HFF-Myc (cell line): ENCODE data around the gene CRNKL1.
"Not testable (repeated sequence)": the region's sequence is repeated elsewhere in the genome, so short reads cannot be mapped to it uniquely, and the experiment has no call there.

ENCODE experiments used
- DNase-seq: peaks from one replicate; pipeline ENCODE4 v3.0.0-alpha.2; 2011; ENCODE audit warnings: low read depth; ENCODE audit errors: extremely low read depth
- H3K4me3 ChIP-seq: replicated peaks from 2 replicates; pipeline ENCODE4 v1.5.1; 2011; ENCODE audit warnings: low read depth, mild to moderate bottlenecking, control low read depth, low read length
- TF ChIP-seq, protein P1 (sequence below): IDR thresholded peaks from 2 replicates; pipeline ENCODE4 v1.5.1; 2012; ENCODE audit warnings: mild to moderate bottlenecking, low read depth, low read length, control low read depth; ENCODE audit errors: missing control alignments

The CRNKL1 gene

GRCh38 chr20:20014659-20015058, 37.6 kb downstream of the CRNKL1 start:
- no peak for DNase-seq
- TF ChIP-seq, protein P1, sequence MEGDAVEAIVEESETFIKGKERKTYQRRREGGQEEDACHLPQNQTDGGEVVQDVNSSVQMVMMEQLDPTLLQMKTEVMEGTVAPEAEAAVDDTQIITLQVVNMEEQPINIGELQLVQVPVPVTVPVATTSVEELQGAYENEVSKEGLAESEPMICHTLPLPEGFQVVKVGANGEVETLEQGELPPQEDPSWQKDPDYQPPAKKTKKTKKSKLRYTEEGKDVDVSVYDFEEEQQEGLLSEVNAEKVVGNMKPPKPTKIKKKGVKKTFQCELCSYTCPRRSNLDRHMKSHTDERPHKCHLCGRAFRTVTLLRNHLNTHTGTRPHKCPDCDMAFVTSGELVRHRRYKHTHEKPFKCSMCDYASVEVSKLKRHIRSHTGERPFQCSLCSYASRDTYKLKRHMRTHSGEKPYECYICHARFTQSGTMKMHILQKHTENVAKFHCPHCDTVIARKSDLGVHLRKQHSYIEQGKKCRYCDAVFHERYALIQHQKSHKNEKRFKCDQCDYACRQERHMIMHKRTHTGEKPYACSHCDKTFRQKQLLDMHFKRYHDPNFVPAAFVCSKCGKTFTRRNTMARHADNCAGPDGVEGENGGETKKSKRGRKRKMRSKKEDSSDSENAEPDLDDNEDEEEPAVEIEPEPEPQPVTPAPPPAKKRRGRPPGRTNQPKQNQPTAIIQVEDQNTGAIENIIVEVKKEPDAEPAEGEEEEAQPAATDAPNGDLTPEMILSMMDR, result no peak
- no peak overlapping the region for H3K4me3 ChIP-seq

- H3K4me3 ChIP-seq, result no peak overlapping the region
- TF ChIP-seq, protein P1, result no peak
- DNase-seq, result no peak
Measured at GRCh38 chr20:20012541-20012940, 39.7 kb downstream of the CRNKL1 start.

DNA sequence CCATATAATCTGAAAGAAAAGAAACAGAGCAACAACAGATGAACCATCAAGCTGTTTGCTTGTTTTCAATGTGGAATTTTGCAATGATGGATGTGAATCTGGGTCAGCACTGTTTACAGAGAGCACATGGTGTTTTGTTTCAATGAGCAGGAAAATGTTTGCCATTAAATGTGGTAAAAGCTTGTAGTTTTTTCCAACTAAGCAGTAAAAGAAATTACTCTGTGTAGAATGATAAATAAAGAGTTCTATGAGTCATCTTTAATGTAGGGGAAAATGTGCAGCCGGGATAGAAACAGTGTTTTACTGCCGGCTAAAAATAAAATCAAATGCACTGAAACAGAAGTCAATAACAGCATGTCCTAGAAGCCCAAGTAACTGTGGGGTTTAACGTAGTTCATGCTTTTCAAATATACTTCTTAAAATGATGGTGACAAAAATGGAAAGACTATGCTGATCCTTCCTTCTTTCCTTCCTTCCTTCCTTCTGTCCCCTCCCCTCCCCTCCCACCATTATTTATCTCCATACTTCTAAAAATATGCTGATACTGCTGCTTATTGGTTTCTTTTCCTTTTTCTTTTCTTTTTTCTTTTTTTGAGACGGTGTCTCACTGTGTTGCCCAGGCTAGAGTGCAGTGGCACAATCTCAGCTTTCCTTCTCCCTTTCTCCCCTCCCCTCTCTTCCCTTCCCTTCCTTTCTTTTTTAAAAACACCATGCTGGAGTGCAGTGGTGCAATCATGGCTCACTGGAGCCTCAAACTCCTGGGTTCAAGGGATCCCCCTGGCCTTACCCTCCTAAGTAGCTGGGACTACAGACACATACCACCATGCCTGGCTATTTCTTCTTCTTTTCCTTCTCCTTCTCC, 41.4 kb downstream of the CRNKL1 start:
- DNase-seq, result peak; percentile 69
- no peak overlapping the region for H3K4me3 ChIP-seq
- TF ChIP-seq, protein P1, result no peak

- H3K4me3 ChIP-seq, result no peak overlapping the region
- no peak for DNase-seq
- TF ChIP-seq, protein P1, result no peak
Measured at GRCh38 chr20:20009784-20010253, 42.4 kb downstream of the CRNKL1 start.

DNA sequence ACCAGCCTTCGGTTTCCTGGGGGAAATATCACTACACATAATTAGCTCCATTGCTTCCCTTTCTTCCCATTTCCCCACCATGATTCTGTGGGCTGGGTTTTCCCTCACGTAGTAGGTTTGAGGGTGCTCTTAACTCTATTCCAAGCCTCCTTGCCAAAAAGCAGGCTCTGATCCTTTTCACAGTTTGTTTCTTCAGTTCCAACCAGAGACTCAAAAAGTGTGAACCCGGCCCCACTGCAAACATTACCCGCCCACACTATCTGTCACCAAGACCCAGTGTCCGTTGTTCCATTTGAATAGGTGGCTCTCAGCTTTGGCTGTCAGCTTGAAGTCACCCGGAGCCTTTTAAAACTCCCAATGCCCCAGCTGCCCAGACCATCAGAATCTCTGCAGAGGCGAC, 46.9 kb downstream of the CRNKL1 start:
- no peak overlapping the region for H3K4me3 ChIP-seq
- TF ChIP-seq, protein P1, result no peak
- DNase-seq, result no peak

DNA sequence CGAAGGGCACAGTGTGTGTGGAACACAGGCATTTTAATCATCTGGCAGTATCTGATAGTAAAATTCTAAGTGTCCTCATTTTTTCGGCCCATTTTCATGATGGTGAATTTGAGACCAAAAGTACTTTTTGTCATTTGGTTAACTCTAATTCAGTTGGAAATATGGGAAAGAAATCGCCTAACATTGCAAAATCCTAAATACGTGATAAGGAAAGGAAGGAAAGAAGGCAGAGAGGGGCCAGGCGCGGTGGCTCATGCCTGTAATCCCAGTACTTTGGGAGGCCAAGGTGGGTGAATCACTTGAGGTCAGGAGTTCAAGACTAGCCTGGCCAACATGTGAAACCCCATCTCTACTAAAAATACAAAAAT, 48.3 kb downstream of the CRNKL1 start:
- not testable (repeated sequence) for H3K4me3 ChIP-seq, DNase-seq

DNA sequence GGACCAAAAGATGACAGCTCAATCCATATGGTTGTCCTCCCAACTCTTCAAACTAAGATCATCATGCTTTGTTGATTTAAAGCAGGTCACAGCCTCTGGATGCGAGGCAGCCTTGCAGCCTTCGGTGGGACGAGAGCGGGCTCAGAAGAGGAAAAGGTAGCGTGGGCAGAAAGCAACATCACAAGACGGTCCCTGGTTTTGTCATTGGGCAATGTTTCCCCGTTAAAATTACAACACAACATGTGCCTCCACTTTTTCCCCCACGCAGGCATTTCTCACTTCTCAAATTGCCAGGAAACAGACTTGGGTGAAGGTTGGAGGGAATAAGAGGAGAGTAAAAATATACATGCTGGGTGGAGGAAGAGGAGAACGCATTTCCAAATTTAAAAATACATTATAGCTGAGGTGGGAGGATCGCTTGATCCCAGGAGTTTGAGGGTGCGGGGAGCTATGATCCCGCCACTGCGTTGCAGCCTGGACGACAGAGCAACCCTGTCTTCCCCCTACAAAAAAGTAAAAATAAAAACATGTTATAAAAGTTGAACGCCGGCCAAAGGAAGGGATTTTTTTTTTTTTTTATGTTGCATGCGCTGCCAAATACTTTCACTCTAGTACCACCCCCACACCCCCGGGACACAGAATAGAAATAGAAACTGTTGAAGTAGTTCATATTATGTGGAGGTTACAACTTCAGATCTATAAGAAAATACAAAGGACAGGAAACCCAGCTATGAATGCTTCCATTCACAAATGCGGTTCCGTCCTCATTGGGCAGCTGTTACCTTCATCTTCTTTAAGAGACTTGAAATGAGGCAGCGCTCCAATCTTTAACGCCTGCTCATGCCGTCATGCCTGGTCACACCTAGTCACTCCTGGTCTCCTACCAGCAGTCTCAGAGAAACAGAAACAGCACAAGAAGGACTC, 49.0 kb downstream of the CRNKL1 start:
- TF ChIP-seq, protein P1, result no peak
- DNase-seq, result no peak
- no peak overlapping the region for H3K4me3 ChIP-seq
